WTC11 (cell line): Measurements from ENCODE around the gene MAP3K5. TPM values are rescaled to one million over a fixed set of nuclear protein-coding genes. Genes with fewer than 3 reads are reported as not detected.
A peak's percentile ranks its signal among the peaks of the same experiment; 100 is the strongest.

Experiments used
- ATAC-seq: fragments of 200-7000 bp; cut with Tn5 transposase; 2 replicates; pipeline ENCODE4 v1.10.0; 2021; ENCODE audit warnings: mild to moderate bottlenecking, moderate library complexity
- CTCF ChIA-PET: fragments of 300-600 bp; sonication (Branson Sonifier 250); formaldehyde crosslinking; loops from one replicate; lab custom pipeline; 2021; ENCODE audit warnings: antibody characterized with exemption; lab: Charles Lee
- POLR2A ChIA-PET: fragments of 350-600 bp; sonication (Branson Sonifier 250); formaldehyde crosslinking; loops from one replicate; lab custom pipeline; 2021; ENCODE audit warnings: antibody characterized with exemption; lab: Charles Lee
- DNase-seq: peaks from one replicate; pipeline ENCODE4 v3.0.0; 2021; ENCODE audit warnings: low spot score
- H3K27ac Mint-ChIP-seq: 2 replicates; pipeline ENCODE4 v1.8.0; 2021; ENCODE audit warnings: mixed read lengths
- H3K27me3 Mint-ChIP-seq: 2 replicates; pipeline ENCODE4 v1.8.0; 2021; ENCODE audit warnings: low read depth, mild to moderate bottlenecking, moderate library complexity, mixed read lengths
- H3K36me3 Mint-ChIP-seq: 2 replicates; pipeline ENCODE4 v1.8.0; 2021; ENCODE audit warnings: mixed read lengths
- H3K4me1 Mint-ChIP-seq: 2 replicates; pipeline ENCODE4 v1.8.0; 2022; ENCODE audit warnings: mixed read lengths
- H3K4me3 Mint-ChIP-seq: 2 replicates; pipeline ENCODE4 v1.8.0; 2021; ENCODE audit warnings: mild to moderate bottlenecking, moderate library complexity, mixed read lengths
- H3K9me3 Mint-ChIP-seq: 2 replicates; pipeline ENCODE4 v1.8.0; 2021; ENCODE audit warnings: mixed read lengths
- NFYB ChIP-seq: sonication (generic); formaldehyde crosslinking; conservative IDR thresholded peaks from 2 replicates; pipeline ENCODE4 v1.8.0; 2022; ENCODE audit warnings: low read depth, missing genetic modification reagents
- ZNF423 ChIP-seq: fragments of 250-450 bp; sonication (Bioruptor Pico); IDR thresholded peaks from 2 replicates; pipeline ENCODE4 v2.1.2; 2022; ENCODE audit warnings: mild to moderate bottlenecking, moderate library complexity
- total RNA-seq: library from RNA; stranded (reverse); gene quantifications from 3 replicates; pipeline ENCODE4 v1.2.3, GENCODE V29; 2021
- TF ChIP-seq, protein P1 (sequence below): sonication (generic); formaldehyde crosslinking; IDR thresholded peaks from 2 replicates; pipeline ENCODE4 v1.8.1; 2023; ENCODE audit warnings: mild to moderate bottlenecking, missing genetic modification reagents, borderline replicate concordance
- TF ChIP-seq, protein P2 (sequence below): sonication (generic); formaldehyde crosslinking; IDR thresholded peaks from 2 replicates; pipeline ENCODE4 v1.8.1; 2023; ENCODE audit warnings: mild to moderate bottlenecking, missing genetic modification reagents
- TF ChIP-seq, protein P3 (sequence below): sonication (generic); formaldehyde crosslinking; conservative IDR thresholded peaks from 2 replicates; pipeline ENCODE4 v1.8.1; 2023; ENCODE audit warnings: mild to moderate bottlenecking, low read depth, missing genetic modification reagents, moderate library complexity
- TF ChIP-seq, protein P4 (sequence below): sonication (generic); formaldehyde crosslinking; IDR thresholded peaks from 2 replicates; pipeline ENCODE4 v1.8.1; 2023; ENCODE audit warnings: mild to moderate bottlenecking, moderate library complexity, missing genetic modification reagents
- TF ChIP-seq, protein P5 (sequence below): sonication (generic); formaldehyde crosslinking; IDR thresholded peaks from 2 replicates; pipeline ENCODE4 v1.8.1; 2022; ENCODE audit warnings: low read depth, missing genetic modification reagents, borderline replicate concordance
- TF ChIP-seq, protein P6 (sequence below): fragments of 250-450 bp; sonication (Bioruptor Pico); IDR thresholded peaks from 2 replicates; pipeline ENCODE4 v1.9.0; 2021; ENCODE audit warnings: moderate library complexity, mild to moderate bottlenecking, inconsistent platforms, borderline replicate concordance
- TF ChIP-seq, protein P7 (sequence below): sonication (generic); formaldehyde crosslinking; IDR thresholded peaks from 2 replicates; pipeline ENCODE4 v1.8.1; 2023; ENCODE audit warnings: mild to moderate bottlenecking, missing genetic modification reagents

The MAP3K5 gene
- total RNA-seq, 1 experiment from 2014 or later: 1.6 TPM

DNA sequence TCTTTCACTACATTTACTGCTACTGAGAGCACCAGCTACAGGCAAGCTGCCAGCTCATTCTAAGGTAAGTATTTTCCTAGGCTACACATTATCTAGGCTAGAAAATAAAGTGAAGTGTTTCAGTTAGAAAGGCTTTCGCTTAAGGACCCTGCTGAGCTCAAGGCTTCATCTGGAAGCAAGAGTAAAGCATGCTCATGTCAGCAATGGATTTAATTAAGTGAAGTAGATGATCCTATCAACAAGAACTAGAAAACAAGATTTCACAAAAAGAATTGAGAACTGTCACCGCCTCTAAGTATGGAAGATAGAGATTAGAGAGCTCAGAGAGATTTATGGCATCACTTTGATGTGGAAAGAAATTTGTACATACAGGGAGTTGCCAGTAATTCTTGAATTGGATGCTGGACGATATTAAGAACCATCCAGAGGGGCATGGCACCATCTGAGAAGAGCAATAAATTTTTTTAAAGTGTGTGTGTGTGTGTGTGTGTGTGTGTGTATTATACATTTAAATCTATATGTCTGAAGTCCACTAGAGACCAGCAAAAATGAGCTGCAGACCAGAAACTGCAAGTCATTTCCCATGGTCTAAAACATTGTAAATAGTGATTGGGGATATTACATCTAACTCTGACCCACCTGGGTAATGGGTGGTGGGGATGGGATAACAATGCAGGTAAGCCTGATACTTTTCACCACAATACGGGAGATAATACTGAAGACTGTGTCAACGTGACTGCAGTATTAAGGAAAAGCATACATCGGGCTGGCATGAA, 136.8 kb downstream of the MAP3K5 start (continued):
- TF ChIP-seq, protein P1, sequence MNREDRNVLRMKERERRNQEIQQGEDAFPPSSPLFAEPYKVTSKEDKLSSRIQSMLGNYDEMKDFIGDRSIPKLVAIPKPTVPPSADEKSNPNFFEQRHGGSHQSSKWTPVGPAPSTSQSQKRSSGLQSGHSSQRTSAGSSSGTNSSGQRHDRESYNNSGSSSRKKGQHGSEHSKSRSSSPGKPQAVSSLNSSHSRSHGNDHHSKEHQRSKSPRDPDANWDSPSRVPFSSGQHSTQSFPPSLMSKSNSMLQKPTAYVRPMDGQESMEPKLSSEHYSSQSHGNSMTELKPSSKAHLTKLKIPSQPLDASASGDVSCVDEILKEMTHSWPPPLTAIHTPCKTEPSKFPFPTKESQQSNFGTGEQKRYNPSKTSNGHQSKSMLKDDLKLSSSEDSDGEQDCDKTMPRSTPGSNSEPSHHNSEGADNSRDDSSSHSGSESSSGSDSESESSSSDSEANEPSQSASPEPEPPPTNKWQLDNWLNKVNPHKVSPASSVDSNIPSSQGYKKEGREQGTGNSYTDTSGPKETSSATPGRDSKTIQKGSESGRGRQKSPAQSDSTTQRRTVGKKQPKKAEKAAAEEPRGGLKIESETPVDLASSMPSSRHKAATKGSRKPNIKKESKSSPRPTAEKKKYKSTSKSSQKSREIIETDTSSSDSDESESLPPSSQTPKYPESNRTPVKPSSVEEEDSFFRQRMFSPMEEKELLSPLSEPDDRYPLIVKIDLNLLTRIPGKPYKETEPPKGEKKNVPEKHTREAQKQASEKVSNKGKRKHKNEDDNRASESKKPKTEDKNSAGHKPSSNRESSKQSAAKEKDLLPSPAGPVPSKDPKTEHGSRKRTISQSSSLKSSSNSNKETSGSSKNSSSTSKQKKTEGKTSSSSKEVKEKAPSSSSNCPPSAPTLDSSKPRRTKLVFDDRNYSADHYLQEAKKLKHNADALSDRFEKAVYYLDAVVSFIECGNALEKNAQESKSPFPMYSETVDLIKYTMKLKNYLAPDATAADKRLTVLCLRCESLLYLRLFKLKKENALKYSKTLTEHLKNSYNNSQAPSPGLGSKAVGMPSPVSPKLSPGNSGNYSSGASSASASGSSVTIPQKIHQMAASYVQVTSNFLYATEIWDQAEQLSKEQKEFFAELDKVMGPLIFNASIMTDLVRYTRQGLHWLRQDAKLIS (CRISPR knock-in tag): no peak
- TF ChIP-seq, protein P2, sequence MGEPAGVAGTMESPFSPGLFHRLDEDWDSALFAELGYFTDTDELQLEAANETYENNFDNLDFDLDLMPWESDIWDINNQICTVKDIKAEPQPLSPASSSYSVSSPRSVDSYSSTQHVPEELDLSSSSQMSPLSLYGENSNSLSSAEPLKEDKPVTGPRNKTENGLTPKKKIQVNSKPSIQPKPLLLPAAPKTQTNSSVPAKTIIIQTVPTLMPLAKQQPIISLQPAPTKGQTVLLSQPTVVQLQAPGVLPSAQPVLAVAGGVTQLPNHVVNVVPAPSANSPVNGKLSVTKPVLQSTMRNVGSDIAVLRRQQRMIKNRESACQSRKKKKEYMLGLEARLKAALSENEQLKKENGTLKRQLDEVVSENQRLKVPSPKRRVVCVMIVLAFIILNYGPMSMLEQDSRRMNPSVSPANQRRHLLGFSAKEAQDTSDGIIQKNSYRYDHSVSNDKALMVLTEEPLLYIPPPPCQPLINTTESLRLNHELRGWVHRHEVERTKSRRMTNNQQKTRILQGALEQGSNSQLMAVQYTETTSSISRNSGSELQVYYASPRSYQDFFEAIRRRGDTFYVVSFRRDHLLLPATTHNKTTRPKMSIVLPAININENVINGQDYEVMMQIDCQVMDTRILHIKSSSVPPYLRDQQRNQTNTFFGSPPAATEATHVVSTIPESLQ (CRISPR knock-in tag): no peak
- TF ChIP-seq, protein P3, sequence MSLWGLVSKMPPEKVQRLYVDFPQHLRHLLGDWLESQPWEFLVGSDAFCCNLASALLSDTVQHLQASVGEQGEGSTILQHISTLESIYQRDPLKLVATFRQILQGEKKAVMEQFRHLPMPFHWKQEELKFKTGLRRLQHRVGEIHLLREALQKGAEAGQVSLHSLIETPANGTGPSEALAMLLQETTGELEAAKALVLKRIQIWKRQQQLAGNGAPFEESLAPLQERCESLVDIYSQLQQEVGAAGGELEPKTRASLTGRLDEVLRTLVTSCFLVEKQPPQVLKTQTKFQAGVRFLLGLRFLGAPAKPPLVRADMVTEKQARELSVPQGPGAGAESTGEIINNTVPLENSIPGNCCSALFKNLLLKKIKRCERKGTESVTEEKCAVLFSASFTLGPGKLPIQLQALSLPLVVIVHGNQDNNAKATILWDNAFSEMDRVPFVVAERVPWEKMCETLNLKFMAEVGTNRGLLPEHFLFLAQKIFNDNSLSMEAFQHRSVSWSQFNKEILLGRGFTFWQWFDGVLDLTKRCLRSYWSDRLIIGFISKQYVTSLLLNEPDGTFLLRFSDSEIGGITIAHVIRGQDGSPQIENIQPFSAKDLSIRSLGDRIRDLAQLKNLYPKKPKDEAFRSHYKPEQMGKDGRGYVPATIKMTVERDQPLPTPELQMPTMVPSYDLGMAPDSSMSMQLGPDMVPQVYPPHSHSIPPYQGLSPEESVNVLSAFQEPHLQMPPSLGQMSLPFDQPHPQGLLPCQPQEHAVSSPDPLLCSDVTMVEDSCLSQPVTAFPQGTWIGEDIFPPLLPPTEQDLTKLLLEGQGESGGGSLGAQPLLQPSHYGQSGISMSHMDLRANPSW (CRISPR knock-in tag): no peak

DNA sequence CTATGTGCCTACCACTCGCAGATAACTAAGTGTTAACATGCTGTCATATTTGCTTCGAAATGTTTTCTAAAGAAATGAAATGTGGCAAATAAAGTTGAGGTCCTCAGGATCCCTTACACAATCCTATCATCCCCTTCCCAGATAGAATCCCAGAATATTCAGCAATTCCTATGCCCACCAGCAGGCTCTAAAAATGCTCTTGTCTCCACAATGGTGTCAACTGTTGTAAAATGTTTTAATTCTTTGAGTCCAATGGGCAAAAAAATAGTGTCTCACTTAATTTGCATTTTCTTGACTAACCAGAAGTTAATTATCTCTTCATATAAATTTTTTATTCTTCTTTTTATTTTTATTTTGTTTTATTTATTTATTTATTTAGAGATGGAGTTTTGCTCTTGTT, 138.2 kb downstream of the MAP3K5 start:
- Mint-ChIP-seq H3K4me3 (no peak overlapping the region), H3K36me3 (no peaks in the 10 kb centered on the region), H3K4me1 (no peaks in the 10 kb centered on the region), H3K9me3 (no peaks in the 10 kb centered on the region), H3K27me3 (no peaks in the 10 kb centered on the region), H3K27ac (no peak overlapping the region)
- CTCF ChIA-PET: interaction anchor here (1.9 kb wide), 1 partner anchor 138 kb away, joined by 5 read pairs; the partner anchor contains the start of gene MAP3K5
- POLR2A ChIA-PET: no interaction called here
- ATAC-seq (peak; percentile 50; the same call in 1 of the 2 replicates), DNase-seq (no peak)
- TF ChIP-seq, protein P4, sequence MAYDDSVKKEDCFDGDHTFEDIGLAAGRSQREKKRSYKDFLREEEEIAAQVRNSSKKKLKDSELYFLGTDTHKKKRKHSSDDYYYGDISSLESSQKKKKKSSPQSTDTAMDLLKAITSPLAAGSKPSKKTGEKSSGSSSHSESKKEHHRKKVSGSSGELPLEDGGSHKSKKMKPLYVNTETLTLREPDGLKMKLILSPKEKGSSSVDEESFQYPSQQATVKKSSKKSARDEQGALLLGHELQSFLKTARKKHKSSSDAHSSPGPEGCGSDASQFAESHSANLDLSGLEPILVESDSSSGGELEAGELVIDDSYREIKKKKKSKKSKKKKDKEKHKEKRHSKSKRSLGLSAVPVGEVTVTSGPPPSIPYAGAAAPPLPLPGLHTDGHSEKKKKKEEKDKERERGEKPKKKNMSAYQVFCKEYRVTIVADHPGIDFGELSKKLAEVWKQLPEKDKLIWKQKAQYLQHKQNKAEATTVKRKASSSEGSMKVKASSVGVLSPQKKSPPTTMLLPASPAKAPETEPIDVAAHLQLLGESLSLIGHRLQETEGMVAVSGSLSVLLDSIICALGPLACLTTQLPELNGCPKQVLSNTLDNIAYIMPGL: no peak
- TF ChIP-seq, protein P5, sequence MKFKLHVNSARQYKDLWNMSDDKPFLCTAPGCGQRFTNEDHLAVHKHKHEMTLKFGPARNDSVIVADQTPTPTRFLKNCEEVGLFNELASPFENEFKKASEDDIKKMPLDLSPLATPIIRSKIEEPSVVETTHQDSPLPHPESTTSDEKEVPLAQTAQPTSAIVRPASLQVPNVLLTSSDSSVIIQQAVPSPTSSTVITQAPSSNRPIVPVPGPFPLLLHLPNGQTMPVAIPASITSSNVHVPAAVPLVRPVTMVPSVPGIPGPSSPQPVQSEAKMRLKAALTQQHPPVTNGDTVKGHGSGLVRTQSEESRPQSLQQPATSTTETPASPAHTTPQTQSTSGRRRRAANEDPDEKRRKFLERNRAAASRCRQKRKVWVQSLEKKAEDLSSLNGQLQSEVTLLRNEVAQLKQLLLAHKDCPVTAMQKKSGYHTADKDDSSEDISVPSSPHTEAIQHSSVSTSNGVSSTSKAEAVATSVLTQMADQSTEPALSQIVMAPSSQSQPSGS (CRISPR knock-in tag): no peak
- TF ChIP-seq ZNF423 (CRISPR knock-in tag) (no peak), NFYB (CRISPR knock-in tag) (no peak)
- TF ChIP-seq, protein P2 (CRISPR knock-in tag): no peak
- TF ChIP-seq, protein P6, sequence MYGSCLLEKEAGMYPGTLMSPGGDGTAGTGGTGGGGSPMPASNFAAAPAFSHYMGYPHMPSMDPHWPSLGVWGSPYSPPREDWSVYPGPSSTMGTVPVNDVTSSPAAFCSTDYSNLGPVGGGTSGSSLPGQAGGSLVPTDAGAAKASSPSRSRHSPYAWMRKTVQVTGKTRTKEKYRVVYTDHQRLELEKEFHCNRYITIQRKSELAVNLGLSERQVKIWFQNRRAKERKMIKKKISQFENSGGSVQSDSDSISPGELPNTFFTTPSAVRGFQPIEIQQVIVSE: no peak
- TF ChIP-seq, protein P7, sequence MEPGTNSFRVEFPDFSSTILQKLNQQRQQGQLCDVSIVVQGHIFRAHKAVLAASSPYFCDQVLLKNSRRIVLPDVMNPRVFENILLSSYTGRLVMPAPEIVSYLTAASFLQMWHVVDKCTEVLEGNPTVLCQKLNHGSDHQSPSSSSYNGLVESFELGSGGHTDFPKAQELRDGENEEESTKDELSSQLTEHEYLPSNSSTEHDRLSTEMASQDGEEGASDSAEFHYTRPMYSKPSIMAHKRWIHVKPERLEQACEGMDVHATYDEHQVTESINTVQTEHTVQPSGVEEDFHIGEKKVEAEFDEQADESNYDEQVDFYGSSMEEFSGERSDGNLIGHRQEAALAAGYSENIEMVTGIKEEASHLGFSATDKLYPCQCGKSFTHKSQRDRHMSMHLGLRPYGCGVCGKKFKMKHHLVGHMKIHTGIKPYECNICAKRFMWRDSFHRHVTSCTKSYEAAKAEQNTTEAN: no peak
- TF ChIP-seq, protein P1 (CRISPR knock-in tag): no peak
